Hepatocyte (in vitro differentiated cells): ENCODE data around the gene MINK1. TPM values are rescaled to one million over a fixed set of nuclear protein-coding genes. Genes with fewer than 3 reads are reported as not detected.

Experiments
- DNase-seq: peaks from one replicate; pipeline ENCODE4 v3.0.0-alpha.2; 2016; ENCODE audit warnings: low spot score
- H2AFZ ChIP-seq: fragments of 200-600 bp; sonication (generic); 2 replicates; pipeline ENCODE4 v1.6.0; 2016; ENCODE audit warnings: antibody characterized with exemption, mild to moderate bottlenecking
- H3K27ac ChIP-seq: fragments of 200-600 bp; sonication (generic); 2 replicates; pipeline ENCODE4 v1.5.1; 2016; ENCODE audit warnings: mild to moderate bottlenecking
- H3K27me3 ChIP-seq: fragments of 200-600 bp; sonication (generic); 2 replicates; pipeline ENCODE4 v1.6.1; 2016
- H3K36me3 ChIP-seq: fragments of 200-600 bp; sonication (generic); replicated peaks from 2 replicates; pipeline ENCODE4 v1.5.1; 2016; ENCODE audit warnings: low read depth; ENCODE audit not compliant: insufficient read depth
- H3K4me1 ChIP-seq: fragments of 200-600 bp; sonication (generic); 2 replicates; pipeline ENCODE4 v1.5.1; 2016; ENCODE audit warnings: mild to moderate bottlenecking, moderate library complexity; ENCODE audit not compliant: insufficient read depth
- H3K4me2 ChIP-seq: fragments of 200-600 bp; sonication (generic); 2 replicates; pipeline ENCODE4 v1.6.0; 2016
- H3K4me3 ChIP-seq: fragments of 200-600 bp; sonication (generic); 2 replicates; pipeline ENCODE4 v1.5.1; 2016; ENCODE audit warnings: mild to moderate bottlenecking
- H3K79me2 ChIP-seq: fragments of 200-600 bp; sonication (generic); 2 replicates; pipeline ENCODE4 v1.6.0; 2017; ENCODE audit warnings: mild to moderate bottlenecking
- H3K9me2 ChIP-seq: fragments of 200-600 bp; sonication (generic); replicated peaks from 2 replicates; pipeline ENCODE4 v1.6.0; 2017; ENCODE audit warnings: mild to moderate bottlenecking; ENCODE audit not compliant: insufficient read depth
- H3K9me3 ChIP-seq: fragments of 200-600 bp; sonication (generic); 2 replicates; pipeline ENCODE4 v1.5.1; 2016; ENCODE audit warnings: low read depth, mild to moderate bottlenecking
- H4K20me1 ChIP-seq: fragments of 200-600 bp; sonication (generic); 2 replicates; pipeline ENCODE4 v1.6.0; 2016; ENCODE audit warnings: mild to moderate bottlenecking; ENCODE audit not compliant: insufficient read depth, poor library complexity, severe bottlenecking
- EZH2 ChIP-seq: fragments of 200-600 bp; sonication (generic); IDR thresholded peaks from 2 replicates; pipeline ENCODE4 v1.6.1; 2016; ENCODE audit warnings: antibody characterized with exemption, mild to moderate bottlenecking, borderline replicate concordance
- EZH2phosphoT487 ChIP-seq: fragments of 200-600 bp; sonication (generic); IDR thresholded peaks from one replicate; pipeline ENCODE4 v1.6.1; 2018; ENCODE audit warnings: antibody characterized with exemption, mild to moderate bottlenecking, low read depth, moderate library complexity; ENCODE audit not compliant: unreplicated experiment, severe bottlenecking
- WGBS: methylation state at CpG from one replicate; pipeline ENCODE4 v1.1.6; 2016; ENCODE audit warnings: low lambda C conversion rate; ENCODE audit errors: missing lambda C conversion rate; 5-methylcytosine and 5-hydroxymethylcytosine counted together
- polyA plus RNA-seq: library from polyadenylated mRNA; unstranded; fragments of >200 nt; fragmentation: Nextera tagmentation; extraction: Ambion mirVana; gene quantifications from 2 replicates; pipeline ENCODE4 v1.2.1, GENCODE V29; 2016
- total RNA-seq: library from RNA; depleted of rRNA; stranded (reverse); fragments of >200 nt; gene quantifications from 2 replicates; pipeline ENCODE4 v1.2.3, GENCODE V29; 2014
- TF ChIP-seq, protein P1 (sequence below): fragments of 200-600 bp; sonication (generic); IDR thresholded peaks from 2 replicates; pipeline ENCODE4 v1.5.1; 2016; ENCODE audit warnings: antibody characterized with exemption, mild to moderate bottlenecking; ENCODE audit not compliant: poor library complexity

The MINK1 gene
- total and polyA plus RNA-seq, 2 experiments from 2014 or later = 39.7 to 45.3 TPM

- Histone ChIP-seq H3K4me2 (no peak overlapping the region), H3K4me1 (peaks cover 39% of the 10 kb centered on the region), H2AFZ (no peak overlapping the region), H3K79me2 (peaks cover 76% of the 10 kb centered on the region), H3K9me3 (no peaks in the 10 kb centered on the region), H3K27ac (no peak overlapping the region), H3K27me3 (no peaks in the 10 kb centered on the region), H3K9me2 (no peaks in the 10 kb centered on the region), H4K20me1 (peaks cover 21% of the 10 kb centered on the region), H3K36me3 (no peaks in the 10 kb centered on the region), H3K4me3 (no peak overlapping the region)
- no peak for DNase-seq
- TF ChIP-seq, protein P1, sequence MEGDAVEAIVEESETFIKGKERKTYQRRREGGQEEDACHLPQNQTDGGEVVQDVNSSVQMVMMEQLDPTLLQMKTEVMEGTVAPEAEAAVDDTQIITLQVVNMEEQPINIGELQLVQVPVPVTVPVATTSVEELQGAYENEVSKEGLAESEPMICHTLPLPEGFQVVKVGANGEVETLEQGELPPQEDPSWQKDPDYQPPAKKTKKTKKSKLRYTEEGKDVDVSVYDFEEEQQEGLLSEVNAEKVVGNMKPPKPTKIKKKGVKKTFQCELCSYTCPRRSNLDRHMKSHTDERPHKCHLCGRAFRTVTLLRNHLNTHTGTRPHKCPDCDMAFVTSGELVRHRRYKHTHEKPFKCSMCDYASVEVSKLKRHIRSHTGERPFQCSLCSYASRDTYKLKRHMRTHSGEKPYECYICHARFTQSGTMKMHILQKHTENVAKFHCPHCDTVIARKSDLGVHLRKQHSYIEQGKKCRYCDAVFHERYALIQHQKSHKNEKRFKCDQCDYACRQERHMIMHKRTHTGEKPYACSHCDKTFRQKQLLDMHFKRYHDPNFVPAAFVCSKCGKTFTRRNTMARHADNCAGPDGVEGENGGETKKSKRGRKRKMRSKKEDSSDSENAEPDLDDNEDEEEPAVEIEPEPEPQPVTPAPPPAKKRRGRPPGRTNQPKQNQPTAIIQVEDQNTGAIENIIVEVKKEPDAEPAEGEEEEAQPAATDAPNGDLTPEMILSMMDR = no peak
- TF ChIP-seq EZH2phosphoT487 = no peak
- no peak for TF ChIP-seq EZH2
- WGBS = 91% methylated on average over 13 of the region's 13 CpGs
These were observed 109.8 kb downstream of the MINK1 start for GRCh38 chr17:4942760-4943508.

- no peak overlapping the region for H3K4me2 ChIP-seq
- TF ChIP-seq, protein P1 = no peak
- TF ChIP-seq EZH2phosphoT487 = no peak
- no peak for TF ChIP-seq EZH2
- H3K27me3 ChIP-seq = no peaks in the 10 kb centered on the region
- H3K36me3 ChIP-seq = no peaks in the 10 kb centered on the region
- H3K9me2 ChIP-seq = no peaks in the 10 kb centered on the region
- H3K27ac ChIP-seq = peak overlapping the region; percentile 91
- H3K9me3 ChIP-seq = no peaks in the 10 kb centered on the region
- no peak overlapping the region for H2AFZ ChIP-seq
- WGBS = 81% methylated on average over 3 of the region's 3 CpGs
- peaks cover 68% of the 10 kb centered on the region for H3K79me2 ChIP-seq
- DNase-seq = no peak
- H3K4me1 ChIP-seq = peaks cover 28% of the 10 kb centered on the region
- H4K20me1 ChIP-seq = peaks cover 21% of the 10 kb centered on the region
- H3K4me3 ChIP-seq = no peak overlapping the region
These were observed 111.0 kb downstream of the MINK1 start for GRCh38 chr17:4944163-4944553.

GRCh38 chr17:4944554-4945175, 111.5 kb downstream of the MINK1 start:
- H3K27ac ChIP-seq = peak overlapping the region; percentile 91
- no peak for DNase-seq
- H3K4me3 ChIP-seq = no peak overlapping the region
- no peaks in the 10 kb centered on the region for H3K9me3 ChIP-seq
- WGBS = 81% methylated on average over 8 of the region's 8 CpGs
- peaks cover 21% of the 10 kb centered on the region for H4K20me1 ChIP-seq
- no peak overlapping the region for H2AFZ ChIP-seq
- peaks cover 66% of the 10 kb centered on the region for H3K79me2 ChIP-seq
- H3K4me1 ChIP-seq = peaks cover 27% of the 10 kb centered on the region
- H3K27me3 ChIP-seq = no peaks in the 10 kb centered on the region
- peak overlapping the region; percentile 86 for H3K4me2 ChIP-seq
- no peaks in the 10 kb centered on the region for H3K36me3 ChIP-seq
- H3K9me2 ChIP-seq = no peaks in the 10 kb centered on the region
- TF ChIP-seq EZH2 (no peak), EZH2phosphoT487 (no peak)
- TF ChIP-seq, protein P1 = no peak
